GM12891 (cell line): ENCODE data around the gene ABCC1.

ENCODE experiments used
- PAX5 ChIP-seq: IDR thresholded peaks from 2 replicates; pipeline ENCODE4 v1.6.1; 2011; ENCODE audit warnings: low read length, moderate library complexity, mild to moderate bottlenecking; ENCODE audit not compliant: insufficient read depth, severe bottlenecking
- POLR2A ChIP-seq: IDR thresholded peaks from 2 replicates; pipeline ENCODE4 v1.6.1; 2011; ENCODE audit warnings: low read depth, low read length, control low read depth
- POLR2AphosphoS5 ChIP-seq: IDR thresholded peaks from 2 replicates; pipeline ENCODE4 v1.6.1; 2011; ENCODE audit warnings: low read depth, low read length, control low read depth
- POU2F2 ChIP-seq: IDR thresholded peaks from 2 replicates; pipeline ENCODE4 v1.6.1; 2011; ENCODE audit warnings: low read depth, mild to moderate bottlenecking, control low read depth, low read length, moderate library complexity
- SPI1 ChIP-seq: IDR thresholded peaks from 2 replicates; pipeline ENCODE4 v1.6.1; 2011; ENCODE audit warnings: low read depth, low read length, control low read depth
- TAF1 ChIP-seq: IDR thresholded peaks from 2 replicates; pipeline ENCODE4 v1.6.1; 2011; ENCODE audit warnings: low read depth, low read length, control low read depth

DNA sequence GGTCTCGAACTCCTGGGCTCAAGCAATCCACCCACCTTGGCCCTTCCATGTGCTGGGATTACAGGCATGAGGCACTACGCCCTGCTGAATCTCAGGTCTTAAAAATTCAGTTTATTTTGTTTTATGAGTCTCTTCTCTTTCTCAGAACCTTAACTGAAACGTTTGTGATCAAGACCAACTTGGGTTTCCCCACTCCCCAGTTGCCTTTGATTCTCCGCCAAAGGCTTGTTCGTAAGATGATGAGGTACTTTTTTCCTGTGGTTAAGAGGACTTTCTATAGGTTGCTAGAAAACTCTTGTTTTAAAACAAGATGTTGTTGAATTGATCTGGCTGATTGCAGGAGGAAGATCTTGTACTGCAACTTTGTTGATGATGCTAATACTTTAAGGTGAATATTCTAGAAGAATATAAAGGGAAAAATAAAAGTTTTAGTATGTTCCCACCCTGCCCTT lies 11.7 kb downstream of the ABCC1 start:
- TF ChIP-seq POLR2A, result no peak
- TF ChIP-seq TAF1, result no peak
- TF ChIP-seq SPI1, result no peak
- no peak for TF ChIP-seq POLR2AphosphoS5
- TF ChIP-seq PAX5, result no peak
- TF ChIP-seq POU2F2, result no peak
